ENCODE measurements around the gene ZNF319. TPM values are rescaled to one million over a fixed set of nuclear protein-coding genes. Genes with fewer than 3 reads are reported as not detected.

ZNF319 gene
- total and polyA plus RNA-seq, 2 of the 4 experiments (the other 2 are of a cell fraction) = 0.90 to 6.3 TPM

DNA sequence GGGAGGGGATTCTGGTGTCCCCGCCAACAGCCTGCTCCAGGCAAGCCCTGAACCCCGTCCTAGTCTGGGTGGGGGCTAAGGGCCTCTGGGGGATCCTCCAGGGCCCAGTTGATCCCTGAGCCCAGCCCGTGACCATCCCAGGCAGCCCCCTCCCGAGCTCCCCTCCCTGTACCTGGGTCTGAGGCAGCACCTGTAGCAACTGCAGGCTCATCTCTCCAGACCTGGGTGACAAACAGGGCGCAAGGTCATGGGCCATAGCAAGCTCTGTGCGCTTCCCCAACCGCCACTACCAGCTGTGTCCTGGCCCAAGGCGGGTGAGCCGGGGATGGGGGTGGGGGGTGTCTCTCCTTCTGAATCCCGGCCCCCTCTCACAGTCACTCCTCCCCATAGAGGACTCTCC is 40.2 kb downstream of the ZNF319 start:
- ChIA-PET POLR2A (ENCODE audit: unreplicated experiment) (no interaction called here), CTCF (no interaction called here)
- H2BK20ac ChIP-seq (ENCODE audit: low read depth, low read length) = no peak overlapping the region
- no peak for TF ChIP-seq MAFK (IDR thresholded peaks at IDR 0.05; ENCODE audit: low read depth, low read length)
- TF ChIP-seq RAD21 (IDR thresholded peaks at IDR 0.05; ENCODE audit: low read length) = no peak
- TF ChIP-seq, protein P1, sequence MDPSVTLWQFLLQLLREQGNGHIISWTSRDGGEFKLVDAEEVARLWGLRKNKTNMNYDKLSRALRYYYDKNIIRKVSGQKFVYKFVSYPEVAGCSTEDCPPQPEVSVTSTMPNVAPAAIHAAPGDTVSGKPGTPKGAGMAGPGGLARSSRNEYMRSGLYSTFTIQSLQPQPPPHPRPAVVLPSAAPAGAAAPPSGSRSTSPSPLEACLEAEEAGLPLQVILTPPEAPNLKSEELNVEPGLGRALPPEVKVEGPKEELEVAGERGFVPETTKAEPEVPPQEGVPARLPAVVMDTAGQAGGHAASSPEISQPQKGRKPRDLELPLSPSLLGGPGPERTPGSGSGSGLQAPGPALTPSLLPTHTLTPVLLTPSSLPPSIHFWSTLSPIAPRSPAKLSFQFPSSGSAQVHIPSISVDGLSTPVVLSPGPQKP (IDR thresholded peaks at IDR 0.05; ENCODE audit: borderline replicate concordance, low read depth, low read length) = no peak
- TF ChIP-seq CEBPB (IDR thresholded peaks at IDR 0.05; ENCODE audit: low read depth, low read length) = no peak
- TF ChIP-seq, protein P2, sequence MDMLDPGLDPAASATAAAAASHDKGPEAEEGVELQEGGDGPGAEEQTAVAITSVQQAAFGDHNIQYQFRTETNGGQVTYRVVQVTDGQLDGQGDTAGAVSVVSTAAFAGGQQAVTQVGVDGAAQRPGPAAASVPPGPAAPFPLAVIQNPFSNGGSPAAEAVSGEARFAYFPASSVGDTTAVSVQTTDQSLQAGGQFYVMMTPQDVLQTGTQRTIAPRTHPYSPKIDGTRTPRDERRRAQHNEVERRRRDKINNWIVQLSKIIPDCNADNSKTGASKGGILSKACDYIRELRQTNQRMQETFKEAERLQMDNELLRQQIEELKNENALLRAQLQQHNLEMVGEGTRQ (IDR thresholded peaks at IDR 0.05; ENCODE audit: low read depth, low read length) = no peak
- no peaks in the 10 kb centered on the region for H3K9me3 ChIP-seq (ENCODE audit: control insufficient read depth, insufficient read depth, low read length)
- no peak overlapping the region for H2AK5ac ChIP-seq (ENCODE audit: low read depth, low read length)
- H3K27me3 ChIP-seq (ENCODE audit: control insufficient read depth, insufficient read depth, low read length) = peaks cover 55% of the 10 kb centered on the region
- H2BK120ac ChIP-seq (ENCODE audit: low read depth, low read length) = no peak overlapping the region
- ATAC-seq (ENCODE audit: low read depth) (no peak), DNase-seq (no peak)
- H3K4me3 ChIP-seq (ENCODE audit: insufficient read depth, low read depth, low read length) = no peak overlapping the region
- no peak overlapping the region for H2BK5ac ChIP-seq (ENCODE audit: low read depth, low read length, poor library complexity, severe bottlenecking)
- H4K20me1 ChIP-seq (ENCODE audit: insufficient read depth, low read length) = no peaks in the 10 kb centered on the region
- WGBS, 2 experiments (ENCODE audit: extremely low coverage in 2 of 2, insufficient read length in 1 of 2) = 50% methylated on average over 2 of the region's 10 CpGs; no CpG with 5 or more reads in 1 of the 2 experiments
- H4K91ac ChIP-seq (ENCODE audit: insufficient read depth, low read depth, low read length) = no peak overlapping the region
- no TSS peak for BruUV-seq (replicated peaks)
- H2BK15ac ChIP-seq (ENCODE audit: low read depth, low read length) = no peak overlapping the region
- no peaks in the 10 kb centered on the region for H3K36me3 ChIP-seq (ENCODE audit: control insufficient read depth, insufficient read depth, low read length)
- dilution Hi-C loops (cut with HindIII; ENCODE audit: low sequenced_read_pairs, unreplicated experiment) (no loop called here), in situ Hi-C loops (cut with MboI; ENCODE audit: low sequenced_read_pairs) (no loop called here), intact Hi-C loops (cut with micrococcal nuclease) (no loop called here)
- no peak overlapping the region for H3K4me2 ChIP-seq (ENCODE audit: low read depth, low read length)
- H2AK9ac ChIP-seq (replicated peaks; ENCODE audit: low read depth, low read length, poor library complexity) = no peak overlapping the region
- no peak overlapping the region for H4K5ac ChIP-seq (ENCODE audit: low read depth, low read length)
- no peak overlapping the region for H3K4ac ChIP-seq (ENCODE audit: low read depth, low read length)
- no peak overlapping the region for H4K8ac ChIP-seq (ENCODE audit: low read depth in 2 of 2, low read length in 2 of 2)
- no peak overlapping the region for H3K56ac ChIP-seq (ENCODE audit: extremely low read depth, insufficient read depth, low read length)
- no peak overlapping the region for H3K9ac ChIP-seq (ENCODE audit: low read depth, low read length)
- H2AFZ ChIP-seq (replicated peaks; ENCODE audit: low read length, poor library complexity) = no peak overlapping the region
- H3K4me1 ChIP-seq (ENCODE audit: control insufficient read depth, insufficient read depth, low read length) = no peaks in the 10 kb centered on the region
- H3K79me1 ChIP-seq (ENCODE audit: low read depth in 1 of 2, low read length in 2 of 2) = no peaks in the 10 kb centered on the region
- H3K23ac ChIP-seq (ENCODE audit: low read depth, low read length) = no peak overlapping the region
- no peak overlapping the region for H3K27ac ChIP-seq (ENCODE audit: insufficient read depth, low read length)
- H3K9me1 ChIP-seq (ENCODE audit: insufficient read depth, low read length) = no peaks in the 10 kb centered on the region
- no peak overlapping the region for H3K18ac ChIP-seq (ENCODE audit: low read depth, low read length)
- no peak overlapping the region for H3K14ac ChIP-seq (replicated peaks; ENCODE audit: low read depth, low read length)
